Uterus (tissue), 2 donors: ENCODE data around the gene AASDHPPT.

Experiments used
- CTCF ChIP-seq, 4 experiments: fragments of 200-600 bp in 2 of 4; fragments of 450-650 bp in 2 of 4; sonication (generic) in 2 of 4; IDR thresholded peaks; one replicate each; pipeline ENCODE4 v1.5.1; 2016 to 2019; ENCODE audit warnings: antibody characterized with exemption in 4 of 4, mild to moderate bottlenecking in 2 of 4, moderate library complexity in 1 of 4
- POLR2A ChIP-seq, 2 donors: fragments of 450-650 bp; IDR thresholded peaks; one replicate each; pipeline ENCODE4 v1.6.1; 2016; ENCODE audit warnings: antibody characterized with exemption in 2 of 2, mild to moderate bottlenecking in 1 of 2, moderate library complexity in 1 of 2

GRCh38 chr11:106072804-106073203 is 4.7 kb upstream of the AASDHPPT start:
- no peak for TF ChIP-seq CTCF (IDR thresholded peaks at IDR 0.05)
- TF ChIP-seq POLR2A (IDR thresholded peaks at IDR 0.05) = no peak
